A673 (cell line): Measurements from ENCODE around the gene LRP2. TPM values are rescaled to one million over a fixed set of nuclear protein-coding genes. Genes with fewer than 3 reads are reported as not detected.

Experiments used
- BruUV-seq: library from RNA; stranded (reverse); fragments of 400-500 nt; replicated peaks from 2 replicates; lab custom pipeline; 2021; lab: Mats Ljungman, UMichigan
- CTCF ChIA-PET: fragments of 300-600 bp; sonication (Branson Sonifier 250); formaldehyde crosslinking; loops from one replicate; lab custom pipeline; 2022; ENCODE audit warnings: antibody characterized with exemption; lab: Charles Lee
- POLR2A ChIA-PET: fragments of 300-600 bp; sonication (Branson Sonifier 250); formaldehyde crosslinking; loops from one replicate; lab custom pipeline; 2022; ENCODE audit warnings: antibody characterized with exemption; ENCODE audit not compliant: low non-redundant PET; lab: Charles Lee
- DNase-seq: peaks from one replicate; pipeline ENCODE4 v3.0.0-alpha.2; 2015; ENCODE audit warnings: low spot score
- H3K27ac ChIP-seq: fragments of 200-600 bp; sonication (generic); 2 replicates; pipeline ENCODE4 v1.5.1; 2016; ENCODE audit warnings: mixed run types, low read depth, mild to moderate bottlenecking, mixed read lengths, antibody characterized with exemption, low read length; ENCODE audit not compliant: poor library complexity, severe bottlenecking
- H3K27me3 ChIP-seq: fragments of 200-600 bp; sonication (generic); replicated peaks from 2 replicates; pipeline ENCODE4 v1.6.1; 2017; ENCODE audit warnings: mixed run types, low read depth, mild to moderate bottlenecking, mixed read lengths, antibody characterized with exemption, low read length; ENCODE audit not compliant: insufficient read depth, poor library complexity
- H3K36me3 ChIP-seq: fragments of 200-600 bp; sonication (generic); 2 replicates; pipeline ENCODE4 v1.6.1; 2016; ENCODE audit warnings: mixed run types, mild to moderate bottlenecking, mixed read lengths, antibody characterized with exemption, low read length; ENCODE audit not compliant: insufficient read depth, poor library complexity, severe bottlenecking
- H3K4me1 ChIP-seq: fragments of 200-600 bp; sonication (generic); 2 replicates; pipeline ENCODE4 v1.6.1; 2017; ENCODE audit warnings: mixed run types, mild to moderate bottlenecking, mixed read lengths, antibody characterized with exemption, low read length; ENCODE audit not compliant: insufficient read depth, poor library complexity, severe bottlenecking
- H3K4me3 ChIP-seq: fragments of 200-600 bp; sonication (generic); 2 replicates; pipeline ENCODE4 v1.5.1; 2016; ENCODE audit warnings: low read depth, mixed run types, mild to moderate bottlenecking, mixed read lengths, low read length; ENCODE audit not compliant: poor library complexity, severe bottlenecking
- H3K9me3 ChIP-seq: fragments of 200-600 bp; sonication (generic); 2 replicates; pipeline ENCODE4 v1.6.1; 2016; ENCODE audit warnings: mixed run types, low read depth, mild to moderate bottlenecking, mixed read lengths, antibody characterized with exemption, low read length; ENCODE audit not compliant: poor library complexity, severe bottlenecking
- EZH2 ChIP-seq: fragments of 200-600 bp; sonication (generic); IDR thresholded peaks from 2 replicates; pipeline ENCODE4 v1.6.1; 2017; ENCODE audit warnings: borderline replicate concordance, low read depth, mild to moderate bottlenecking, mixed read lengths, antibody characterized with exemption, low read length; ENCODE audit not compliant: poor library complexity, severe bottlenecking
- intact Hi-C: fragments of 100-400 bp; cut with micrococcal nuclease; formaldehyde crosslinking; loops from one replicate; pipeline ENCODE4 v1.10.0; 2022; ENCODE audit not compliant: unreplicated experiment
- total RNA-seq: library from RNA; stranded (reverse); gene quantifications from 2 replicates; pipeline ENCODE4 v1.2.3, GENCODE V29; 2021
- TF ChIP-seq, protein P1 (sequence below): fragments of 300-800, 200-600 bp; sonication (generic); conservative IDR thresholded peaks from 2 replicates; pipeline ENCODE4 v1.5.1; 2017; ENCODE audit warnings: low read depth, mild to moderate bottlenecking, antibody characterized with exemption, low read length, moderate library complexity, mixed read lengths

LRP2 gene
- total RNA-seq, 1 experiment from 2014 or later = 0.26 TPM

GRCh38 chr2:169165791-169166190 lies 196.5 kb downstream of the LRP2 start:
- Histone ChIP-seq H3K27ac (no peak overlapping the region), H3K36me3 (no peaks in the 10 kb centered on the region), H3K4me1 (no peaks in the 10 kb centered on the region), H3K9me3 (no peaks in the 10 kb centered on the region), H3K4me3 (no peak overlapping the region), H3K27me3 (peaks cover 11% of the 10 kb centered on the region)
- no TSS peak for BruUV-seq
- TF ChIP-seq EZH2 = no peak
- TF ChIP-seq, protein P1, sequence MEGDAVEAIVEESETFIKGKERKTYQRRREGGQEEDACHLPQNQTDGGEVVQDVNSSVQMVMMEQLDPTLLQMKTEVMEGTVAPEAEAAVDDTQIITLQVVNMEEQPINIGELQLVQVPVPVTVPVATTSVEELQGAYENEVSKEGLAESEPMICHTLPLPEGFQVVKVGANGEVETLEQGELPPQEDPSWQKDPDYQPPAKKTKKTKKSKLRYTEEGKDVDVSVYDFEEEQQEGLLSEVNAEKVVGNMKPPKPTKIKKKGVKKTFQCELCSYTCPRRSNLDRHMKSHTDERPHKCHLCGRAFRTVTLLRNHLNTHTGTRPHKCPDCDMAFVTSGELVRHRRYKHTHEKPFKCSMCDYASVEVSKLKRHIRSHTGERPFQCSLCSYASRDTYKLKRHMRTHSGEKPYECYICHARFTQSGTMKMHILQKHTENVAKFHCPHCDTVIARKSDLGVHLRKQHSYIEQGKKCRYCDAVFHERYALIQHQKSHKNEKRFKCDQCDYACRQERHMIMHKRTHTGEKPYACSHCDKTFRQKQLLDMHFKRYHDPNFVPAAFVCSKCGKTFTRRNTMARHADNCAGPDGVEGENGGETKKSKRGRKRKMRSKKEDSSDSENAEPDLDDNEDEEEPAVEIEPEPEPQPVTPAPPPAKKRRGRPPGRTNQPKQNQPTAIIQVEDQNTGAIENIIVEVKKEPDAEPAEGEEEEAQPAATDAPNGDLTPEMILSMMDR = no peak
- no peak for DNase-seq
- CTCF ChIA-PET = no interaction called here
- intact Hi-C loops = no loop called here
- POLR2A ChIA-PET = no interaction called here

DNA sequence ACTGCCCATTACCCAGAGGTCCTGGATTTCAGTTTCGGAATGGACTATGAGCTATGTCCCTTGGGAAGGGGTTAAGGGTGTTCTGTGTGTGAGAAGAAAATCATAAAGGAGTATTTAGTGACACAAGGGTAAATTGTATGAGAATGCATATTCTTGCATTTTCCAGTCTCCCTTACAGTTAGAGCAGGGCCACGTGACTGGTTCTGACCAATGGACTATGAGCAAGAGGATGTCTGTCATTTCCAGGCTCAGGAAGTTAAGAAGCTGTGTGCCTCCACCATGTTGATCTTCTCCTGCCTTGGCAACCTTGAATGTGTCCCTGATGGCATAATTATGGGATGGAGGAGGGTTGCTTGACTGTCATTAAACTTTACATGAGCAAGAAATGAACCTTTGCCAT lies 198.0 kb downstream of the LRP2 start:
- H3K27me3 ChIP-seq = peaks cover 11% of the 10 kb centered on the region
- no peaks in the 10 kb centered on the region for H3K36me3 ChIP-seq
- DNase-seq = no peak
- CTCF ChIA-PET = no interaction called here
- H3K4me1 ChIP-seq = no peaks in the 10 kb centered on the region
- no peak for TF ChIP-seq EZH2
- TF ChIP-seq, protein P1 = no peak
- intact Hi-C loops = no loop called here
- H3K4me3 ChIP-seq = no peak overlapping the region
- BruUV-seq = no TSS peak
- no peak overlapping the region for H3K27ac ChIP-seq
- no peaks in the 10 kb centered on the region for H3K9me3 ChIP-seq
- POLR2A ChIA-PET = no interaction called here

- ChIA-PET CTCF (no interaction called here), POLR2A (no interaction called here)
- Histone ChIP-seq H3K4me3 (no peak overlapping the region), H3K4me1 (no peaks in the 10 kb centered on the region), H3K27ac (no peak overlapping the region), H3K9me3 (no peaks in the 10 kb centered on the region), H3K27me3 (peaks cover 11% of the 10 kb centered on the region), H3K36me3 (no peaks in the 10 kb centered on the region)
- TF ChIP-seq, protein P1 = no peak
- TF ChIP-seq EZH2 = no peak
- no peak for DNase-seq
- intact Hi-C loops = no loop called here
- BruUV-seq = no TSS peak
Measured at GRCh38 chr2:169162613-169163012, 199.7 kb downstream of the LRP2 start.
